GM19023 (cell line): ENCODE data around the gene SCGB3A1.

Experiments used
- ATAC-seq: cut with Tn5 transposase; IDR thresholded peaks from one replicate; pipeline ENCODE4 v1.9.1; 2021; ENCODE audit warnings: mild to moderate bottlenecking, moderate library complexity; ENCODE audit not compliant: unreplicated experiment

SCGB3A1 gene

GRCh38 chr5:180591311-180591887, at the start of gene SCGB3A1:
SCGB3A1 (minus strand) TSS chr5:180591499; CDS start chr5:180591462, 37 bp downstream.
- no peak for ATAC-seq

GRCh38 chr5:180640611-180640860, 49.2 kb upstream of the SCGB3A1 start:
- ATAC-seq = no peak

GRCh38 chr5:180639741-180640610, 48.7 kb upstream of the SCGB3A1 start:
- ATAC-seq = no peak

GRCh38 chr5:180639287-180639686, 48.0 kb upstream of the SCGB3A1 start:
- no peak for ATAC-seq

GRCh38 chr5:180637962-180638680, 46.8 kb upstream of the SCGB3A1 start:
- no peak for ATAC-seq

- ATAC-seq = no peak
Measured at GRCh38 chr5:180636403-180637075, 45.2 kb upstream of the SCGB3A1 start.

GRCh38 chr5:180636016-180636402, 44.7 kb upstream of the SCGB3A1 start:
- no peak for ATAC-seq

GRCh38 chr5:180633283-180634177, 42.2 kb upstream of the SCGB3A1 start:
- ATAC-seq = no peak

GRCh38 chr5:180632768-180633167, 41.5 kb upstream of the SCGB3A1 start:
- no peak for ATAC-seq

- no peak for ATAC-seq
Measured at GRCh38 chr5:180631549-180632383, 40.5 kb upstream of the SCGB3A1 start.

GRCh38 chr5:180630426-180630825, 39.1 kb upstream of the SCGB3A1 start:
- ATAC-seq = no peak

GRCh38 chr5:180629831-180630382, 38.6 kb upstream of the SCGB3A1 start:
- no peak for ATAC-seq

GRCh38 chr5:180628827-180629750, 37.8 kb upstream of the SCGB3A1 start:
- no peak for ATAC-seq

- ATAC-seq = no peak
Measured at GRCh38 chr5:180628211-180628610, 36.9 kb upstream of the SCGB3A1 start.

- ATAC-seq = no peak
Measured at GRCh38 chr5:180627386-180628120, 36.3 kb upstream of the SCGB3A1 start.

- ATAC-seq = no peak
Measured at GRCh38 chr5:180626661-180627385, 35.5 kb upstream of the SCGB3A1 start.
